RPMI7951 (cell line): ENCODE results near the gene FBXL16. TPM values are rescaled to one million over a fixed set of nuclear protein-coding genes. Genes with fewer than 3 reads are reported as not detected.

Experiments used
- DNase-seq: peaks from one replicate; pipeline ENCODE4 v3.0.0-alpha.2; 2012; ENCODE audit warnings: low read depth
- total RNA-seq: library from RNA; depleted of rRNA; stranded (reverse); fragments of >200 nt; shearing (Covaris generic); gene quantifications from 2 replicates; pipeline ENCODE4 v1.2.3, GENCODE V29; 2014

FBXL16 gene
- total RNA-seq, 1 experiment from 2014 or later, result 0.24 TPM

GRCh38 chr16:678209-678857 lies 27.3 kb downstream of the FBXL16 start:
- DNase-seq, result no peak

- no peak for DNase-seq
Measured at GRCh38 chr16:677316-678190, 28.0 kb downstream of the FBXL16 start.

GRCh38 chr16:676913-677312 lies 28.7 kb downstream of the FBXL16 start:
- DNase-seq, result no peak

GRCh38 chr16:676565-676902 lies 29.1 kb downstream of the FBXL16 start:
- DNase-seq, result no peak

- DNase-seq, result no peak
Measured at GRCh38 chr16:675884-676564, 29.6 kb downstream of the FBXL16 start.

GRCh38 chr16:674968-675883 lies 30.4 kb downstream of the FBXL16 start, which contains the start of gene RHBDL1:
RHBDL1 (plus strand) TSS chr16:675671; CDS start chr16:675791, 120 bp downstream.
- peak; percentile 16 for DNase-seq

GRCh38 chr16:674214-674881 lies 31.3 kb downstream of the FBXL16 start:
- DNase-seq, result no peak

GRCh38 chr16:673399-673991 lies 32.1 kb downstream of the FBXL16 start:
- no peak for DNase-seq

GRCh38 chr16:672851-673250 lies 32.8 kb downstream of the FBXL16 start:
- DNase-seq, result no peak

GRCh38 chr16:672371-672770 lies 33.2 kb downstream of the FBXL16 start:
- DNase-seq, result no peak

GRCh38 chr16:671353-672131 lies 34.1 kb downstream of the FBXL16 start:
- no peak for DNase-seq

- no peak for DNase-seq
Measured at GRCh38 chr16:670485-671352, 34.9 kb downstream of the FBXL16 start.

- DNase-seq, result no peak
Measured at GRCh38 chr16:669666-670065, 35.9 kb downstream of the FBXL16 start.

GRCh38 chr16:668519-669171 lies 37.0 kb downstream of the FBXL16 start:
- DNase-seq, result no peak

GRCh38 chr16:667780-668518 lies 37.7 kb downstream of the FBXL16 start, which contains the start of gene RHOT2:
RHOT2 (plus strand) TSS chr16:668132; CDS start chr16:668200, 68 bp downstream.
- peak; percentile 86 for DNase-seq

- no peak for DNase-seq
Measured at GRCh38 chr16:667113-667779, 38.4 kb downstream of the FBXL16 start.

- DNase-seq, result no peak
Measured at GRCh38 chr16:666572-666971, 39.0 kb downstream of the FBXL16 start.
